C4-2B (cell line): ENCODE measurements around the gene IGFBP7.

Source experiments
- ZFX ChIP-seq: fragments of 450-650 bp; IDR thresholded peaks from 2 replicates; pipeline ENCODE4 v1.6.1; 2017
- TF ChIP-seq, protein P1 (sequence below): fragments of 450-650 bp; conservative IDR thresholded peaks from 2 replicates; pipeline ENCODE4 v1.5.1; 2017; ENCODE audit warnings: mild to moderate bottlenecking

DNA sequence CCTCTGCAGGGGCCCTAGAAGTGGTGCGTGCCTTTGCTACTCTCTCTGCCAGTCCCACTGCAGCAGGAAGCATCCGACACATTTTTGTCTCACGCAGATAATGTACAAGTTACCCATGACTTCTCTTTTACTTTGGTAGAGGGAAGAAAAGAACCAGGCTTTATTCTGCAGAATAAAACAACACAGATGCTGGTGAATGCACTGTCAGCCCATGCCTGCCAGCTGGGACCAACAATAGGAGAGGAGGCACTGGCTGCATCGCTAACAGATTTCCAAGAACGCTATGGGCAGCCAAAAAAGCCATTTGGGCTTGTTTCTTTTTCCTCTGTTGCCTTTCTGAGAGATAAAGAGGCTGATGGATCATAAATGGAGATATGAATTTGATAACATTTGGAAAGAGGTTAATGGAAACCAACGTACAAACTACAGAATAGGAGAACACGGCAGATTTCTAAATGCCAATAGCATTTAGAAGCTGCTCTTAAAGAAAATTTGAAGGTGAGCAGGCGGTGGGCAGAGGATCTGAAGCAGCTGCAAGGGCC, 47.5 kb upstream of the IGFBP7 start:
- TF ChIP-seq, protein P1, sequence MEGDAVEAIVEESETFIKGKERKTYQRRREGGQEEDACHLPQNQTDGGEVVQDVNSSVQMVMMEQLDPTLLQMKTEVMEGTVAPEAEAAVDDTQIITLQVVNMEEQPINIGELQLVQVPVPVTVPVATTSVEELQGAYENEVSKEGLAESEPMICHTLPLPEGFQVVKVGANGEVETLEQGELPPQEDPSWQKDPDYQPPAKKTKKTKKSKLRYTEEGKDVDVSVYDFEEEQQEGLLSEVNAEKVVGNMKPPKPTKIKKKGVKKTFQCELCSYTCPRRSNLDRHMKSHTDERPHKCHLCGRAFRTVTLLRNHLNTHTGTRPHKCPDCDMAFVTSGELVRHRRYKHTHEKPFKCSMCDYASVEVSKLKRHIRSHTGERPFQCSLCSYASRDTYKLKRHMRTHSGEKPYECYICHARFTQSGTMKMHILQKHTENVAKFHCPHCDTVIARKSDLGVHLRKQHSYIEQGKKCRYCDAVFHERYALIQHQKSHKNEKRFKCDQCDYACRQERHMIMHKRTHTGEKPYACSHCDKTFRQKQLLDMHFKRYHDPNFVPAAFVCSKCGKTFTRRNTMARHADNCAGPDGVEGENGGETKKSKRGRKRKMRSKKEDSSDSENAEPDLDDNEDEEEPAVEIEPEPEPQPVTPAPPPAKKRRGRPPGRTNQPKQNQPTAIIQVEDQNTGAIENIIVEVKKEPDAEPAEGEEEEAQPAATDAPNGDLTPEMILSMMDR: no peak
- no peak for TF ChIP-seq ZFX
